OCI-LY7 (cell line): Measurements from ENCODE around the gene MRC2.

Experiments used
- CTCF ChIP-seq: fragments of 200-600 bp; sonication (generic); conservative IDR thresholded peaks from 2 replicates; pipeline ENCODE4 v1.5.1; 2014; ENCODE audit warnings: mild to moderate bottlenecking, antibody characterized with exemption, low read length, moderate library complexity, mixed read lengths
- EZH2phosphoT487 ChIP-seq: fragments of 200-600 bp; sonication (generic); IDR thresholded peaks from 2 replicates; pipeline ENCODE4 v1.6.1; 2018; ENCODE audit warnings: low read depth, borderline replicate concordance, mild to moderate bottlenecking, mixed run types, antibody characterized with exemption, low read length, moderate library complexity, mixed read lengths

DNA sequence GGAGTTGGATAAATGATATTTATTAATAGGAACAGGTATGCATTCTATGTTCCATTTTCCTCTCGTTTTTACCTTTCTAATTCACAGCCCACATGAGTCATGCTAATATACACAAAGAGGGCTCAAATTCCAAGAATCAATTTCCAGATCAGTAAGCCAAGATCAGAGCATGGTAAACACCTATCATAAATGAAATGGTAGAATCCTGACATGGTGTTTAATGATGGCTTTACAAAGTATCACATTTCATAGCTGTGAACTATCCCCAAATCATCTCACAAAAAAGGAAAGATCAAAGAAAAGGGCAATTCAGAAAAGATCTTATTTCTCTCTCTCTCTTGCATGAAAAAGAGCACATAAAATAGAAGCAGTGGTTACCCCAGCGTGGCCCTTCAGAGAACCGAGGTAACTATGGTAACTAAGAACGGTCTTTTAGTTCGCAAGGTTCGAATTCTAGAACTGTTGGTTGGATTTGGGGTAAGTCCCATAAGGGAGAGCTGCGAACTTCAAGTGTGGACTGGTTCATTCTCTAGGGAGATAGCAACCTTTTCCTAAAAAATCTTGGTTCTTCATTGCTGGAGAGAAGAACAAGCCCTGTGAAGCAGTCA, 107.7 kb downstream of the MRC2 start:
- TF ChIP-seq CTCF: no peak
- no peak for TF ChIP-seq EZH2phosphoT487
